ENCODE results near the gene CDSN. TPM values are rescaled to one million over a fixed set of nuclear protein-coding genes. Genes with fewer than 3 reads are reported as not detected.

Gene CDSN
- total and polyA plus RNA-seq, 2 of the 4 experiments (the other 2 are of a cell fraction): not detected

GRCh38 chr6:31079656-31080261, 40.5 kb downstream of the CDSN start:
- ATAC-seq (ENCODE audit: low read depth): peak; percentile 83
- H3K79me1 ChIP-seq (ENCODE audit: low read depth in 1 of 2, low read length in 2 of 2): no peaks in the 10 kb centered on the region
- TF ChIP-seq, protein P1, sequence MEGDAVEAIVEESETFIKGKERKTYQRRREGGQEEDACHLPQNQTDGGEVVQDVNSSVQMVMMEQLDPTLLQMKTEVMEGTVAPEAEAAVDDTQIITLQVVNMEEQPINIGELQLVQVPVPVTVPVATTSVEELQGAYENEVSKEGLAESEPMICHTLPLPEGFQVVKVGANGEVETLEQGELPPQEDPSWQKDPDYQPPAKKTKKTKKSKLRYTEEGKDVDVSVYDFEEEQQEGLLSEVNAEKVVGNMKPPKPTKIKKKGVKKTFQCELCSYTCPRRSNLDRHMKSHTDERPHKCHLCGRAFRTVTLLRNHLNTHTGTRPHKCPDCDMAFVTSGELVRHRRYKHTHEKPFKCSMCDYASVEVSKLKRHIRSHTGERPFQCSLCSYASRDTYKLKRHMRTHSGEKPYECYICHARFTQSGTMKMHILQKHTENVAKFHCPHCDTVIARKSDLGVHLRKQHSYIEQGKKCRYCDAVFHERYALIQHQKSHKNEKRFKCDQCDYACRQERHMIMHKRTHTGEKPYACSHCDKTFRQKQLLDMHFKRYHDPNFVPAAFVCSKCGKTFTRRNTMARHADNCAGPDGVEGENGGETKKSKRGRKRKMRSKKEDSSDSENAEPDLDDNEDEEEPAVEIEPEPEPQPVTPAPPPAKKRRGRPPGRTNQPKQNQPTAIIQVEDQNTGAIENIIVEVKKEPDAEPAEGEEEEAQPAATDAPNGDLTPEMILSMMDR (conservative IDR thresholded peaks at IDR 0.05; ENCODE audit: low read depth, low read length): peak; percentile 87
- TF ChIP-seq POLR2A (IDR thresholded peaks at IDR 0.05; ENCODE audit: low read depth, low read length): no peak
- no peak for TF ChIP-seq CHD1 (IDR thresholded peaks at IDR 0.05; ENCODE audit: low read depth, low read length)
- TF ChIP-seq RAD21 (IDR thresholded peaks at IDR 0.05; ENCODE audit: low read length): peak; percentile 79
- TF ChIP-seq USF2 (IDR thresholded peaks at IDR 0.05; ENCODE audit: low read depth, low read length): no peak
- no peak for TF ChIP-seq RCOR1 (IDR thresholded peaks at IDR 0.05; ENCODE audit: insufficient replicate concordance, low read length)
- TF ChIP-seq MAZ (IDR thresholded peaks at IDR 0.05; ENCODE audit: borderline replicate concordance, low read depth, low read length): no peak
- TF ChIP-seq CEBPB (IDR thresholded peaks at IDR 0.05; ENCODE audit: low read depth, low read length): no peak
- no peak for TF ChIP-seq MAFK (IDR thresholded peaks at IDR 0.05; ENCODE audit: low read depth, low read length)
- no peak for TF ChIP-seq MXI1 (IDR thresholded peaks at IDR 0.05; ENCODE audit: borderline replicate concordance, low read depth, low read length)
- TF ChIP-seq RFX5 (IDR thresholded peaks at IDR 0.05; ENCODE audit: low read depth, low read length): no peak
- TF ChIP-seq ELK1 (IDR thresholded peaks at IDR 0.05; ENCODE audit: borderline replicate concordance, low read depth, low read length): no peak
- TF ChIP-seq FOS (IDR thresholded peaks at IDR 0.05; ENCODE audit: low read depth, low read length): no peak
- TF ChIP-seq SMC3 (IDR thresholded peaks at IDR 0.05; ENCODE audit: low read depth, low read length): peak; percentile 79
- no peak for TF ChIP-seq BHLHE40 (IDR thresholded peaks at IDR 0.05; ENCODE audit: low read depth, low read length)

More at GRCh38 chr6:31079656-31080261, 40.5 kb downstream of the CDSN start:
- Histone ChIP-seq H3K4ac (ENCODE audit: low read depth, low read length) (peak overlapping the region; percentile 67), H3K4me3 (ENCODE audit: insufficient read depth, low read depth, low read length) (no peak overlapping the region), H4K8ac (ENCODE audit: low read depth in 2 of 2, low read length in 2 of 2) (peak overlapping the region in 1 of 2 experiments; percentile 85; a peak in 2 of 4 replicates), H3K4me1 (ENCODE audit: control insufficient read depth, insufficient read depth, low read length) (peaks cover 8% of the 10 kb centered on the region), H3K56ac (ENCODE audit: extremely low read depth, insufficient read depth, low read length) (no peak overlapping the region), H3K27ac (ENCODE audit: insufficient read depth, low read length) (no peak overlapping the region), H3K9me1 (ENCODE audit: insufficient read depth, low read length) (peaks cover 7% of the 10 kb centered on the region; the same call in 1 of the 2 replicates), H4K5ac (ENCODE audit: low read depth, low read length) (no peak overlapping the region; the same call in 1 of the 2 replicates), H3K9ac (ENCODE audit: low read depth, low read length) (no peak overlapping the region), H2BK20ac (ENCODE audit: low read depth, low read length) (no peak overlapping the region), H4K20me1 (ENCODE audit: insufficient read depth, low read length) (no peaks in the 10 kb centered on the region), H3K4me2 (ENCODE audit: low read depth, low read length) (peak overlapping the region; percentile 55), H2BK5ac (ENCODE audit: low read depth, low read length, poor library complexity, severe bottlenecking) (no peak overlapping the region), H2BK120ac (ENCODE audit: low read depth, low read length) (no peak overlapping the region), H2AFZ (replicated peaks; ENCODE audit: low read length, poor library complexity) (peak overlapping the region; percentile 98), H3K18ac (ENCODE audit: low read depth, low read length) (0 out of 2 replicates have a peak overlapping the region, but pooled peaks have one; percentile 7), H3K9me3 (ENCODE audit: control insufficient read depth, insufficient read depth, low read length) (no peaks in the 10 kb centered on the region), H3K27me3 (ENCODE audit: control insufficient read depth, insufficient read depth, low read length) (no peaks in the 10 kb centered on the region; the same call in 1 of the 2 replicates), H3K14ac (replicated peaks; ENCODE audit: low read depth, low read length) (0 out of 2 replicates have a peak overlapping the region, but pooled peaks have one; percentile 55), H2AK5ac (ENCODE audit: low read depth, low read length) (peak overlapping the region; percentile 52), H2AK9ac (replicated peaks; ENCODE audit: low read depth, low read length, poor library complexity) (peak overlapping the region; percentile 58), H3K36me3 (ENCODE audit: control insufficient read depth, insufficient read depth, low read length) (no peaks in the 10 kb centered on the region), H2BK15ac (ENCODE audit: low read depth, low read length) (no peak overlapping the region; the same call in 2 of the 3 replicates), H4K91ac (ENCODE audit: insufficient read depth, low read depth, low read length) (no peak overlapping the region), H3K23ac (ENCODE audit: low read depth, low read length) (no peak overlapping the region)
- in situ Hi-C loops (cut with MboI; ENCODE audit: low sequenced_read_pairs): loop anchor here (5.0 to 25.0 kb wide), 4 partner anchors 162 to 592 kb away; partner anchors contain the start of genes FLOT1, HLA-E and IER3
- ChIA-PET CTCF (interaction anchor here (0.6 to 3.5 kb wide), 19 partner anchors 10 to 262 kb away, joined by 3 to 31 read pairs (median 4); partner anchors contain the start of genes GTF2H4 and VARS2), POLR2A (ENCODE audit: unreplicated experiment) (no interaction called here)
- BruUV-seq (replicated peaks): no TSS peak
- intact Hi-C loops (cut with micrococcal nuclease): no loop called here
- 50% methylated on average over 8 of the region's 22 CpGs; no CpG with 5 or more reads in 1 of the 2 experiments for WGBS, 2 experiments (ENCODE audit: extremely low coverage in 2 of 2, insufficient read length in 1 of 2)
- dilution Hi-C loops (cut with HindIII; ENCODE audit: low sequenced_read_pairs, unreplicated experiment): no loop called here
- DNase-seq: peak; percentile 61
